Measurements from ENCODE around the gene BAZ1A.

The BAZ1A gene

DNA sequence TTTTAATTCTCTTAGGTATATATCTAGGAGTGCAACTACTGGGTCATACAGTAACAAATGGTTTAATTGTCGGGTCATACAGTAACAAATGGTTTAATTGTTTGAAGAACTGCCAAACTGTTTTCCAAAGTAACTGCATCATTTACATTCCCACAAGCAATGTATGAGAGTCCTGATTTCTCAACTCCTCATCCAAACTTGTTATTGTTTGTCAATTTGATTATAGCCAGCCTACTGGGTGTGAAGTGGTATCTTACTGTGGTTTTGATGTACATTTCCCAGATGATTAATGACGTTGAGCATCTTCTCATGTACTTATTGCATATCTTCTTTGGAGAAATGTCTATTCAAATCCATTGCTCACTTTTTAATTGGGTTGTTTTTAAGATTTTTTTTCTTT lies 93.1 kb downstream of the BAZ1A start:
- Mint-ChIP-seq H3K4me3 (no peak overlapping the region), H3K27me3 (no peaks in the 10 kb centered on the region), H3K4me1 (peaks cover 11 to 12% of the 10 kb centered on the region in 2 donors), H3K27ac (no peak overlapping the region), H3K9me3 (no peaks in the 10 kb centered on the region), H3K36me3 (peaks cover 26 to 56% of the 10 kb centered on the region in 2 donors)
- DNase-seq (no peak), ATAC-seq (replicated peaks) (no peak)

DNA sequence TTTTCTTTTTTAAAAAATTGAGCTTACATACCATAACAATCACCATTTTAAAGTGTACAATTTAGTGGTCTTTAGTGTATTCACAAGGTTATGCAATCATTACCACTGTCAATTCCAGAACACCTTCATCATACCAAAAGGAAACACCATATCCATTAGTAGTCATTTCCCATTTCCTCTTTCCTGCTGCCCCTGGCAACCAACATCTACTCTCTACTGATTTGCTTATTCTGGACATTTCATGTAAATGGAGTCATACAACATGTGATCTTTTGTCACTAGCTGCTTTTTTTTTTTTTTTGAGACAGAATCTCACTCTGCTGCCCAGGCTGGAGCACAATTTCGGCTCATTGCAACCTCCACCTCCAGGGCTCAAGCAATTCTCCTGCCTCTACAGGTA lies 93.9 kb downstream of the BAZ1A start:
- Mint-ChIP-seq H3K27ac (no peak overlapping the region), H3K4me1 (peaks cover 8 to 9% of the 10 kb centered on the region in 2 donors), H3K36me3 (peaks cover 27 to 57% of the 10 kb centered on the region in 2 donors), H3K4me3 (no peak overlapping the region), H3K27me3 (no peaks in the 10 kb centered on the region), H3K9me3 (no peaks in the 10 kb centered on the region)
- ATAC-seq (replicated peaks) (peak; percentile 55 to 67), DNase-seq (no peak)

DNA sequence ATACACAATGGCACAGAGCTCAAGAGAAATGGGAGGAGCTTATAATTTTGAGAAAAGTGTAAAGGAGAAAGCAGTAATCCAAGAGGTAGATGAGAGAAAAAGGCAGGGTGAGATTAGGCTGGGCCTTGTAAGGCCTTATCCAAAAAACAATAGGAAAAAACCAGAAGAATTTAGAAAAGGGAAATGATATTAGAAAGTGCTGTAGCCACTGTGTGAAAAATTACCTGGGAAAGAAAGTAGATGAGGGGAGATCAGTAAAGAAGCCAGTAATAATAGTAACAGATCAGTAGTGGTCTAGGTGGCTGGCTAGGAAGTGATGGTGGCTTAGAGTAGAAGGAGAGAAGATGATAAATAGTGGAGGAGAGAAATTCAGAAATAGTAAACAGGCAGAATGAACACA lies 94.5 kb downstream of the BAZ1A start:
- Mint-ChIP-seq H3K4me1 (peaks cover 5 to 7% of the 10 kb centered on the region in 2 donors), H3K27ac (peak overlapping the region; percentile 26), H3K36me3 (peaks cover 29 to 59% of the 10 kb centered on the region in 2 donors), H3K9me3 (no peaks in the 10 kb centered on the region), H3K4me3 (no peak overlapping the region), H3K27me3 (no peaks in the 10 kb centered on the region)
- DNase-seq (no peak), ATAC-seq (replicated peaks) (no peak)

DNA sequence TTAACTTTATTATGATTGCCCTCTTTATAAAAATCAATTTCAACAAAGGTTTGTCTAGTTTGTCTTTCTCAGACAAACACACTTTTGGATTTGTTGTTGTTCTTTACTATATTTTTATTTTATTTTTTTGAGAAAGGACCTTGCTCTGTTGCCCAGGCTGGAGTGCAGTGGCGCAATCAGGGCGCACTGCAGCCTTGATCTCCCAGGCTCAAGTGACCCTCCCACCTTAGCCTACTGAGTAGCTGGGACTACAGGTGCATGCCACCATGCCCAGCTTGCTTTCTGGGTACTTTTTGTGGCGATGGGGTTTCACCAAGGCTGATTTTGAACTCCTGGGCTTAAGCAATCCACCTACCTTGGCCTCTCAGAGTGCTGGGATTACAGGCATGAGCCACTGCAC lies 96.4 kb downstream of the BAZ1A start:
- ATAC-seq (replicated peaks) (no peak), DNase-seq (no peak)
- Mint-ChIP-seq H3K36me3 (peaks cover 28 to 62% of the 10 kb centered on the region in 2 donors), H3K4me1 (peaks cover 0 to 4% of the 10 kb centered on the region in 2 donors), H3K4me3 (no peak overlapping the region), H3K9me3 (no peaks in the 10 kb centered on the region), H3K27me3 (no peaks in the 10 kb centered on the region), H3K27ac (no peak overlapping the region)

DNA sequence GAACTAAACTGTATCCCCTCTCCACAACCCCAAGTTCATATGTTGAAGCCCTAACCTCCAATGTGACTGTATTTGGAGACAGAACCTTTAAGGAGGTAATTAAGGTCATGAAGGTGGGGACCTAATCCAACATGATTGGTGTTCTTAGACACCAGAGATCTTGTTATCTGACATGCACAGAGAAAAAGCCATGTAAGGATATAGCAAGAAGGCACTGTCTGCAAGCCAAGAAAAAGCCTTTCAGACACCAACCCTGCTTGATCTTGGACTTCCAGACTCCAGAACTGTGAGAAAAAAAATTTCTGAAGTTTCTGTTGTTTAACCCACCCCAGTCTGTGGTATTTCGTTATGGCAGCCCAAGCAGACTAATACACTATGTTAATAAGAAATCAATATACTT lies 98.5 kb downstream of the BAZ1A start:
- Mint-ChIP-seq H3K36me3 (peaks cover 24 to 57% of the 10 kb centered on the region in 2 donors), H3K4me3 (no peak overlapping the region), H3K27ac (no peak overlapping the region), H3K9me3 (no peaks in the 10 kb centered on the region), H3K27me3 (no peaks in the 10 kb centered on the region), H3K4me1 (peaks cover 0 to 4% of the 10 kb centered on the region in 2 donors)
- DNase-seq (no peak), ATAC-seq (replicated peaks) (no peak)

DNA sequence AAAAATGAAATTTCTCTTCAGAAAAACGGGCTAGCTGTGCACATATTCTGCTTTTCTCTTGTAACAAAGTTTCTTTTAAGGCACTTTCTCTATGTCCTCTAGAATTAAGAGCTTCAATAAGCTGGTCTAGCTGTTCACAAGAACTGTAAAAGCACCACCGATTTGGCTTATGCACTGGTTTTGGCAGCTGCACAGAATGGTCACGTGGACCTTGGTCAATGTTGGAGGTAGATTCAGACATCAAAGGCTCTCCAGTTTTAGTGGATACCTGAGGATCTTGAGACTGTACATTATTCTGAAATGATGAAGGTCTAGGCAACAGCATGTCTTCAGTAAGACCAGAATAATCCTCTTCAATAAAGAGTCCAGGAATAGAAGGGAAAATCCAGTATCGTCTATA lies 99.2 kb downstream of the BAZ1A start:
- H3K9me3 Mint-ChIP-seq, result no peaks in the 10 kb centered on the region
- DNase-seq (no peak), ATAC-seq (replicated peaks) (no peak)
- no peaks in the 10 kb centered on the region for H3K27me3 Mint-ChIP-seq
- peaks cover 0 to 4% of the 10 kb centered on the region in 2 donors for H3K4me1 Mint-ChIP-seq
- peaks cover 19 to 55% of the 10 kb centered on the region in 2 donors for H3K36me3 Mint-ChIP-seq
- no peak overlapping the region for H3K4me3 Mint-ChIP-seq
- H3K27ac Mint-ChIP-seq, result no peak overlapping the region

DNA sequence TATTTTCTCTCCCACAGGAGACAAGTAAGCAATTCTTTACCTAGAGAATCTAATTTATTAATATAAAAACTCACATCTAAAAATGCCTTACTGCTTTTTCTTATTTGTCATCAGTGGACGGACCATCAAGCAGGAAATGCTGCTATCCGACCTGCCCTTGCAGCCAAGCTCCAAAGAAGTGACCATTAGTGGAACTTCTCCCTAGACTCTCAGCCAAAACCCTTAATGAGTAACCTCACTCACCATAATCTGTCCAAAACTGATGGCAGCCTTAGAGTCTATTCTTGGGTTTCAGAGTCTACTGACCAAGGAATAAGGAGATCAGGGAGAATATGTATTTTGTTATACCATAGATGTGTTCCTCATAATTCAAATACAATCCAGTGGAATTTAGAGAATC lies 99.8 kb downstream of the BAZ1A start:
- H3K4me3 Mint-ChIP-seq, result no peak overlapping the region
- DNase-seq, result no peak
- H3K4me1 Mint-ChIP-seq, result no peaks in the 10 kb centered on the region
- H3K27me3 Mint-ChIP-seq, result no peaks in the 10 kb centered on the region
- no peak overlapping the region for H3K27ac Mint-ChIP-seq
- no peaks in the 10 kb centered on the region for H3K9me3 Mint-ChIP-seq
- no peak for ATAC-seq (replicated peaks)
- peaks cover 17 to 53% of the 10 kb centered on the region in 2 donors for H3K36me3 Mint-ChIP-seq

DNA sequence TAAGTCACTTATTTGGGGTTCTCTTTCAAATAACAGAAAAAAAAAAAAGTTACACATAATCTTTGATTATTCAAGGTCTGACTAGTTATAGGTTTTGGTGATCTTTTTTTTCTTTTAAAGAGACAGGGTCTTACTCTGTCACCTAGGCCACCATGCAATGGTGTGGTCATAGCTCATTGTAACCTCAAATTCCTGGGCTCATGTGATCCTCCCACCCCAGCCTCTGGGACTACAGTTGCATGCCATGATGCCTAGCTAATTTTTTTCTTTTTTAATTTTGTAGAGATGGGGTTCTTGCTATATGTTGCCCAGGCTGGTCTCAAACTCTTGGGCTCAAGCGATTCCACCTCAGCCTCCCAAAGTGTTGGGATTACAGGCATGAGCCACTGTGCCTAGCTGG lies 104.3 kb downstream of the BAZ1A start:
- H3K36me3 Mint-ChIP-seq, result peaks cover 16 to 46% of the 10 kb centered on the region in 2 donors
- H3K4me3 Mint-ChIP-seq, result no peak overlapping the region
- no peak overlapping the region for H3K27ac Mint-ChIP-seq
- no peaks in the 10 kb centered on the region for H3K9me3 Mint-ChIP-seq
- peaks cover 3 to 12% of the 10 kb centered on the region in 2 donors for H3K4me1 Mint-ChIP-seq
- no peaks in the 10 kb centered on the region for H3K27me3 Mint-ChIP-seq
- DNase-seq, result no peak
- ATAC-seq (replicated peaks), result no peak

DNA sequence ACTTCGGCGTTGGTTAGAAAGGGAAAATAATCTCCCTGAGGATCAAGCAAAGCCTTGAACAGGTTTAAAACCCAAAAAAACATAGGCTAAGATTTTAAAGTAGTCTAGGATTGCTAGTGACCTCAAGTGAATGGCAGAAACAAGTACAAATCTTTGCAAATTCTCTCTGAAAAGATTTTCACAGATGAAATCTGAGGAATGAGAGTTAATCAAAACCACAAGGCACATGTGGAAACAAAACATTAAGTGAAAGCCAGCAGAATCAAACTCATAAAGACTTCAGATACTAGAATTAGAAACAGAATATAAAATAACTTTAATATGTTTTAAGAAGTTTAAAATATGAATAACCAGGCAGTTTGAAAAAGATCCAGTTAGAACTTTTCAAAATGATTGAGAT lies 108.6 kb downstream of the BAZ1A start:
- H3K4me1 Mint-ChIP-seq, result peaks cover 3 to 12% of the 10 kb centered on the region in 2 donors
- H3K27me3 Mint-ChIP-seq, result no peaks in the 10 kb centered on the region
- no peak overlapping the region for H3K27ac Mint-ChIP-seq
- peaks cover 20 to 28% of the 10 kb centered on the region in 2 donors for H3K36me3 Mint-ChIP-seq
- DNase-seq, result no peak
- no peaks in the 10 kb centered on the region for H3K9me3 Mint-ChIP-seq
- ATAC-seq (replicated peaks), result no peak
- H3K4me3 Mint-ChIP-seq, result no peak overlapping the region

DNA sequence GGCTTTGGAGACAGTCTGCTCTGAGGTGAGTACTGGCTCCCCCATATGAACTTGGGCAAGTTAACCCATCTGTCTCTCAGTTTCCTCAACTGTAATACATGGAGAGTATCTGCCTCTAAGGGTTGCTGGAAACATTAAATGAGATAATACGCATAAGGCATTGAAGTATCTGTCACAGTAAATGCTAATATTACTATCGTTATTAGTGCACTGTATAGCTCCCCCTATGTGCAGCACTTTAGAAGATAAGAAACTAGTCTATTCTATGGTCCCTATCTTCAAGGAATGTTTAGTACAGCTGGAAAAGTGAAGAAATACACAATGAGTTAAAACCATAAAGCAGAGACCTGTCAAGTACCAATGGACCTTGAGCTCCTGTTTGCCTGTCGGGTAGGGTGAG lies 109.1 kb downstream of the BAZ1A start:
- Mint-ChIP-seq H3K27ac (peak overlapping the region; percentile 65), H3K27me3 (no peaks in the 10 kb centered on the region), H3K4me3 (no peak overlapping the region), H3K4me1 (peaks cover 3 to 12% of the 10 kb centered on the region in 2 donors), H3K36me3 (peaks cover 23 to 32% of the 10 kb centered on the region in 2 donors), H3K9me3 (no peaks in the 10 kb centered on the region)
- ATAC-seq (replicated peaks) (no peak), DNase-seq (no peak)

DNA sequence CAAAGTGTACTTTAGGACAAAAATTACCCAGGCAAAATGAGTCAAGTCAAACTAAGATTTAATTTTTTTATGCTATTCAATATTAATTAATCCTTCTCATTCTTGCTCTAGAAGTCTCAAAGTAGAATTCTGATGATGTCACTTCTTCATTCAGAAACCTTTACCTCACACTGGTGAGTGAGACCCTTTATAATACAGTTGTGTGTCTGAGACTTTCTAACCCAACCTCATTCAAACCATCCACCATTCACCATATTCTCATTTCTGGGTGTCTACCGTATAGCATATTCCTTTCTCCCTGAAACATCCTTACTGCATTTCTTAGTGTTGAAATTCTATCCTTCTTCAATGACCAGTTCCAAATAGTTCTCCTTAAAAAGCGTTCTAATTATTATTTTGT lies 119.9 kb downstream of the BAZ1A start:
- Mint-ChIP-seq H3K9me3 (no peaks in the 10 kb centered on the region), H3K27me3 (no peaks in the 10 kb centered on the region), H3K36me3 (peaks cover 14 to 25% of the 10 kb centered on the region in 2 donors), H3K27ac (no peak overlapping the region), H3K4me3 (no peak overlapping the region), H3K4me1 (no peaks in the 10 kb centered on the region)
- DNase-seq (no peak), ATAC-seq (replicated peaks) (no peak)

DNA sequence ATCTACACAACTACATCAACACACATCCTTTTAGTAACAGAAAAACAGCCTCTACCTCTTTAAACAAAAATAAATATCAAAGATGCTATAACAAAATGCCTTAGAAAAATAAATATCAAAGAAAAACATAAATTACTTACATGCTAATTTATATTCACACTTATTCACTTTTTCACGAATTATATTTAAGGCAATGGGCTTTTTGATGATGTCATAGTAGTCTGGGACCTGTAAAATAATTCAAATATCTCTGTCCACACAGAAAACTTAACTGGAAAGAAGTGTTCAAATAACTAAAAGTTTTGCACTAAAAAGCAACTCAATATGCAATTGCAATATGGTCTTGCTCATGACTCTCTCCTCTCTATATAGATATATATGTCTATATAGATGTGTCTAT lies 120.5 kb downstream of the BAZ1A start:
- Mint-ChIP-seq H3K4me3 (no peak overlapping the region), H3K27me3 (no peaks in the 10 kb centered on the region), H3K4me1 (no peaks in the 10 kb centered on the region), H3K27ac (no peak overlapping the region), H3K9me3 (no peaks in the 10 kb centered on the region), H3K36me3 (peaks cover 14 to 22% of the 10 kb centered on the region in 2 donors)
- ATAC-seq (replicated peaks), result no peak
- no peak for DNase-seq

DNA sequence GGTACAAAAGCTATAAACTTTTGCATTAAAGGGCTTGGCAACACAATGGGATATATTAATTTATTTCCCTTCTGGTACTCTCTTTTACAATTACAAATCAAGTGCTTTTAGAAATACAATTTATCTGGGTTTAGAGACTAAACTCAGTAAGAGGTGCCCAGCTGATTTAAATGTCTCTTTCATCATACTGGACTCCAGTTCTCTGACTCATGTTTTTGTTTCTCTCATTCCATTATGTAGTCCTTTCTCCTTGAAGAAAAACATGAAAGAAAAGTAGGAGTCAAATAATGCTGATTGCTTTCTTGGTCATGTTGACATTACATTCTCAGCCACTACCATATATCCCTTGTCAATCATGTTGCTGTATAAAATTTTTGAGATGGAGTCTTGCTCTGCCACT lies 124.5 kb downstream of the BAZ1A start:
- no peaks in the 10 kb centered on the region for H3K4me1 Mint-ChIP-seq
- H3K27ac Mint-ChIP-seq, result no peak overlapping the region
- H3K4me3 Mint-ChIP-seq, result no peak overlapping the region
- H3K27me3 Mint-ChIP-seq, result no peaks in the 10 kb centered on the region
- ATAC-seq (replicated peaks), result no peak
- H3K9me3 Mint-ChIP-seq, result no peaks in the 10 kb centered on the region
- H3K36me3 Mint-ChIP-seq, result peaks cover 11 to 22% of the 10 kb centered on the region in 2 donors
- DNase-seq, result no peak

DNA sequence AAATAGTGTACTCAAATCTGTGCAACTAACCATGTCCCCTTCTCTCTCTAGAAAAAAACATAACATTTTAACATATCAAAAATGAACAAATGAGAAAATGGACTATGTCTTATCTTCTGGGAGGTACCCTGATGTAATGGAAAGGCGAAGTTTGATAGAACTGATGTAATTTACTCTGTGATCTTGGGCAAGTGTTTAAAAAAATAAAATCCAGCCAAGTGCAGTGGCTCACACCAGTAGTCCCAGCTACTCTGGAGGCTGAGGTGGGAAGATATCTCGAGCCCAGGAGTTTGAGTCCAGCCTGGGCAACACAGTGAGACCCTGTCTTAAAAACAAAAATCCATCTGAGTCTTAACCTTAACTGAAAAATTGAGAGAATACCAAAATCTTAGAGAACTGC lies 124.9 kb downstream of the BAZ1A start:
- no peak overlapping the region for H3K4me3 Mint-ChIP-seq
- no peak overlapping the region for H3K27ac Mint-ChIP-seq
- H3K36me3 Mint-ChIP-seq, result peaks cover 8 to 18% of the 10 kb centered on the region in 2 donors

DNA sequence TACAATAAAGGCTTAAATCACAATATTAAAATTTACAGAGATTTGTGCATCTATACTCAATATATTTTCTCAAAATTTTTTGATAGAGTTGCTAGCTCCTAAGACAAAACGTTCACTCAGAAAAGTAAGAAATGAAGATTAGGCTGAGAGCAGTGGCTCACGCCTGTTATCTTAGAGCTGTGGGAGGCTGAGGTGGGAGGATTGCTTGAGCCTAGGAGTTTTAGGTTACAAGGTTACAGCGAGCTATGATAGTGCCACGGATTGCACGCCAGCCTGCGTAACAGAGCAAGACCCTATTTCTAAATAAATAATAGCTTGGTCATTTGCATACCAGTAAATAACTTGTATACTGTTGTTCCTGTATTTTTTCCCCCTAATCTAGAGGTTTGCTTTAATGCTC lies 125.8 kb downstream of the BAZ1A start:
- ATAC-seq (replicated peaks), result no peak
- Mint-ChIP-seq H3K4me1 (no peaks in the 10 kb centered on the region), H3K4me3 (no peak overlapping the region), H3K9me3 (no peaks in the 10 kb centered on the region), H3K27ac (no peak overlapping the region), H3K27me3 (no peaks in the 10 kb centered on the region), H3K36me3 (peaks cover 7 to 13% of the 10 kb centered on the region in 2 donors)
- no peak for DNase-seq

More for the DNA sequence above, 124.9 kb downstream of the BAZ1A start:
- ATAC-seq (replicated peaks), result no peak
- no peaks in the 10 kb centered on the region for H3K9me3 Mint-ChIP-seq
- no peaks in the 10 kb centered on the region for H3K4me1 Mint-ChIP-seq
- DNase-seq, result no peak
- H3K27me3 Mint-ChIP-seq, result no peaks in the 10 kb centered on the region
